OCI-LY3 (cell line): ENCODE results near the gene AGBL5.

Source experiments
- H2AFZ ChIP-seq: fragments of 200-600, 300-600 bp; shearing (Covaris generic); 2 replicates; pipeline ENCODE4 v1.6.0; 2014; ENCODE audit warnings: antibody characterized with exemption, low read depth, low read length
- H3K27ac ChIP-seq: fragments of 200-600, 300-600 bp; sonication (generic); 2 replicates; pipeline ENCODE4 v1.5.1; 2014; ENCODE audit warnings: mild to moderate bottlenecking, low read length, moderate library complexity, mixed read lengths
- H3K27me3 ChIP-seq: fragments of 200-600, 300-600 bp; sonication (generic); 2 replicates; pipeline ENCODE4 v1.6.1; 2014; ENCODE audit warnings: low read depth, low read length, mixed read lengths
- H3K36me3 ChIP-seq: fragments of 200-600, 300-600 bp; sonication (generic); replicated peaks from 2 replicates; pipeline ENCODE3; 2014; ENCODE audit warnings: low read depth, low read length, mixed read lengths
- H3K4me1 ChIP-seq: fragments of 300-600, 200-600 bp; sonication (generic); 2 replicates; pipeline ENCODE4 v1.6.1; 2014; ENCODE audit warnings: low read length, mixed read lengths
- H3K4me2 ChIP-seq: fragments of 200-600, 300-600 bp; sonication (generic); 2 replicates; pipeline ENCODE4 v1.6.1; 2014; ENCODE audit warnings: low read length, mixed read lengths
- H3K4me3 ChIP-seq: fragments of 300-600, 200-600 bp; sonication (generic); 2 replicates; pipeline ENCODE4 v1.5.1; 2014; ENCODE audit warnings: antibody characterized with exemption, mild to moderate bottlenecking, low read length, moderate library complexity
- H3K79me2 ChIP-seq: fragments of 300-600, 200-600 bp; shearing (Covaris generic); 2 replicates; pipeline ENCODE4 v1.6.1; 2014; ENCODE audit warnings: mild to moderate bottlenecking, low read length, mixed read lengths
- H3K9ac ChIP-seq: fragments of 300-600, 200-600 bp; shearing (Covaris generic); 2 replicates; pipeline ENCODE4 v1.6.0; 2014; ENCODE audit warnings: mild to moderate bottlenecking, low read length, moderate library complexity
- H3K9me3 ChIP-seq: fragments of 200-600, 300-600 bp; shearing (Covaris generic); 2 replicates; pipeline ENCODE4 v1.6.1; 2014; ENCODE audit warnings: low read length, mixed read lengths; ENCODE audit not compliant: insufficient read depth
- H4K20me1 ChIP-seq: fragments of 200-600, 300-600 bp; sonication (generic); 2 replicates; pipeline ENCODE4 v1.6.1; 2016; ENCODE audit warnings: low read length, mixed read lengths; ENCODE audit not compliant: insufficient read depth
- CTCF ChIP-seq: fragments of 200-600, 300-600 bp; sonication (generic); IDR thresholded peaks from 2 replicates; pipeline ENCODE4 v1.5.1; 2014; ENCODE audit warnings: antibody characterized with exemption, low read length, low read depth
- EZH2phosphoT487 ChIP-seq: fragments of 200-600 bp; shearing (Covaris generic); IDR thresholded peaks from 2 replicates; pipeline ENCODE4 v1.6.1; 2018; ENCODE audit warnings: antibody characterized with exemption, mixed run types, low read depth

AGBL5 gene

GRCh38 chr2:27014771-27015433 is 36.6 kb upstream of the AGBL5 start:
- H3K27me3 ChIP-seq = peaks cover 10% of the 10 kb centered on the region
- H3K4me2 ChIP-seq = no peak overlapping the region
- no peak overlapping the region for H3K9ac ChIP-seq
- TF ChIP-seq EZH2phosphoT487 = no peak
- TF ChIP-seq CTCF = no peak
- no peak overlapping the region for H3K4me3 ChIP-seq
- no peaks in the 10 kb centered on the region for H3K36me3 ChIP-seq
- H4K20me1 ChIP-seq = no peaks in the 10 kb centered on the region
- H3K79me2 ChIP-seq = no peaks in the 10 kb centered on the region
- peaks cover 5% of the 10 kb centered on the region; the same call in 1 of the 2 replicates for H3K4me1 ChIP-seq
- H2AFZ ChIP-seq = no peak overlapping the region
- no peak overlapping the region for H3K27ac ChIP-seq
- H3K9me3 ChIP-seq = no peaks in the 10 kb centered on the region

DNA sequence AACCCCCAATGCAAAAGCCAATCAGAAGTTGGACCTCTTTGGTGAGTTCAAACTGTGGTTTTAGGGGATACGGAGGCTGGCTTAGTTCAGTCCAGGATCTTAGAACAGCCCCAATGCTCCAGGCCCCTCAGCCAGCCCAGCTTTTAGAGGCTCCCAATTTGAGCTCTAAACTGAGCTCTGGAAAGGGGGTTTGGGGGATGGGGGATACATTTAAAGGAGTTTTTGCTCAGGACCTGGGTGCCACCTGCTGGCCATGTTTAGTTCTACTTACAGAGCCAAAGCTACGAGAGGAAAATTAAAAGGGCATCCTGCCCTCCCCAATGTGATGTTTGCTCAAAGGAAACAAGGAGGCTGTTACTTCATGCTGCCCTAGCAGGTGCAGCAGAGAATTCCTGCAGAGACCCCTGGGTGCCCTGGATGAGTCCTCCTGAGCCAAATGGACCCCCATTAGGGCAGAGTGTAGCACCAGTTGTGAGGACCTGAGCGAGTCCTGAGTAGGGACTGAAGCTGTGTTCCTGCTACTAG is 34.6 kb upstream of the AGBL5 start:
- peaks cover 14% of the 10 kb centered on the region for H3K27me3 ChIP-seq
- no peak overlapping the region for H3K4me2 ChIP-seq
- no peaks in the 10 kb centered on the region for H4K20me1 ChIP-seq
- no peak overlapping the region for H3K27ac ChIP-seq
- TF ChIP-seq CTCF = peak; percentile 79
- no peak for TF ChIP-seq EZH2phosphoT487
- H3K79me2 ChIP-seq = no peaks in the 10 kb centered on the region
- H3K9ac ChIP-seq = no peak overlapping the region
- no peak overlapping the region for H3K4me3 ChIP-seq
- H3K36me3 ChIP-seq = no peaks in the 10 kb centered on the region
- no peaks in the 10 kb centered on the region for H3K9me3 ChIP-seq
- H2AFZ ChIP-seq = no peak overlapping the region
- peaks cover 5% of the 10 kb centered on the region; the same call in 1 of the 2 replicates for H3K4me1 ChIP-seq

- H3K27me3 ChIP-seq = peaks cover 11% of the 10 kb centered on the region
- TF ChIP-seq EZH2phosphoT487 = no peak
- no peak for TF ChIP-seq CTCF
- no peak overlapping the region for H3K4me2 ChIP-seq
- no peak overlapping the region for H3K4me3 ChIP-seq
- no peaks in the 10 kb centered on the region for H3K36me3 ChIP-seq
- H2AFZ ChIP-seq = no peak overlapping the region
- H4K20me1 ChIP-seq = no peaks in the 10 kb centered on the region
- no peak overlapping the region for H3K27ac ChIP-seq
- no peak overlapping the region for H3K9ac ChIP-seq
- H3K9me3 ChIP-seq = no peaks in the 10 kb centered on the region
- no peaks in the 10 kb centered on the region for H3K79me2 ChIP-seq
- peaks cover 5% of the 10 kb centered on the region; the same call in 1 of the 2 replicates for H3K4me1 ChIP-seq
These were observed 33.3 kb upstream of the AGBL5 start for GRCh38 chr2:27018142-27018541.

DNA sequence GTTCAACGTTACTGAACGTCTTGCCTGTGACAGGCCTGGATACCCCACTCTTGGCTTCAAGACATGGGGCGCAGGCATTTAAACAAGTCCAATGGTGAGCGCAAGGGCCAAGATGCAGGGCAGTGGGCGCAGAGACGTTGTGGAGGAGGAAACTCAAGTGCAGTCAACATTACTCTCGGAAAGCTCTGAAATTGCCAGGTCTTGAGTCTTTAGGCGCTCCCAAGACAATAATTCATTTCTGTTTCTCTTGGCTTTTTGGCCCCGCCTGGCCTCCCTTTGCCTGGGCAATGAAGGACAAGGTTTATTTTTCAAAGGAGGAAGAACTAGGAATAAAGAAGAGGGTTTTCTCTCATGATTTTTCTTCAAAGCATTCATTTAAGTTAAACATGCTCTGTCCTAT is 32.0 kb upstream of the AGBL5 start:
- Histone ChIP-seq H3K9ac (no peak overlapping the region), H3K4me1 (peaks cover 5% of the 10 kb centered on the region; the same call in 1 of the 2 replicates), H2AFZ (no peak overlapping the region), H3K27me3 (peaks cover 5% of the 10 kb centered on the region; the same call in 1 of the 2 replicates), H4K20me1 (no peaks in the 10 kb centered on the region), H3K4me2 (no peak overlapping the region), H3K27ac (no peak overlapping the region), H3K9me3 (no peaks in the 10 kb centered on the region), H3K36me3 (no peaks in the 10 kb centered on the region), H3K79me2 (no peaks in the 10 kb centered on the region), H3K4me3 (no peak overlapping the region)
- TF ChIP-seq CTCF (no peak), EZH2phosphoT487 (no peak)
